Tibial nerve (tissue), 4 donors: ENCODE results near the gene PTBP3.

ENCODE experiments used
- CTCF ChIP-seq, 5 experiments: fragments of 200-600 bp in 3 of 5; fragments of 450-650 bp in 2 of 5; sonication (generic) in 3 of 5; IDR thresholded peaks; one replicate each; pipeline ENCODE4 v1.5.1; 2016 to 2019; ENCODE audit warnings: antibody characterized with exemption in 5 of 5, mild to moderate bottlenecking in 3 of 5, moderate library complexity in 2 of 5
- EP300 ChIP-seq, 2 donors: sonication (generic); formaldehyde crosslinking; IDR thresholded peaks; one replicate each; pipeline ENCODE4 v1.6.1; 2017; ENCODE audit warnings: antibody characterized with exemption in 2 of 2, mild to moderate bottlenecking in 1 of 2
- POLR2A ChIP-seq, 2 donors: fragments of 450-650 bp; IDR thresholded peaks; one replicate each; pipeline ENCODE4 v1.6.1; 2017; ENCODE audit warnings: antibody characterized with exemption in 2 of 2, mild to moderate bottlenecking in 2 of 2, moderate library complexity in 2 of 2

GRCh38 chr9:112175796-112176315, 157.6 kb downstream of the PTBP3 start:
- TF ChIP-seq CTCF (IDR thresholded peaks at IDR 0.05) (no peak), POLR2A (IDR thresholded peaks at IDR 0.05) (no peak), EP300 (IDR thresholded peaks at IDR 0.05) (no peak)
